Endothelial cell of umbilical vein (primary cell): ENCODE results near the gene MRPS6. TPM values are rescaled to one million over a fixed set of nuclear protein-coding genes. Genes with fewer than 3 reads are reported as not detected.

ENCODE experiments used
- BruUV-seq: library from RNA; stranded (reverse); fragments of 400-500 nt; replicated peaks from 2 replicates; lab custom pipeline; 2021; lab: Mats Ljungman, UMichigan
- CTCF ChIA-PET: fragments of 300-600, 350-600 bp; sonication (Branson Sonifier 250); formaldehyde crosslinking; loops from one replicate; lab custom pipeline; 2021; ENCODE audit warnings: antibody characterized with exemption, inconsistent platforms; lab: Charles Lee
- POLR2A ChIA-PET: fragments of 300-600, 350-600 bp; sonication (Branson Sonifier 250); formaldehyde crosslinking; loops from one replicate; lab custom pipeline; 2021; ENCODE audit warnings: antibody characterized with exemption, inconsistent platforms; lab: Charles Lee
- DNase-seq: peaks from one replicate; pipeline ENCODE4 v3.0.0-alpha.2; 2011; ENCODE audit warnings: low read depth, low spot score
- FAIRE-seq: peaks from 2 replicates; lab custom pipeline; 2011; peaks lifted over from hg19 to GRCh38; lab: Jason Lieb, UNC
- H2AFZ ChIP-seq: 2 replicates; pipeline ENCODE4 v1.6.0; 2012; ENCODE audit warnings: low read depth, low read length, control low read depth, inconsistent platforms
- H3K27ac ChIP-seq: 2 replicates; pipeline ENCODE4 v1.5.1; 2011; ENCODE audit warnings: low read depth, mild to moderate bottlenecking, control low read depth, low read length, moderate library complexity; ENCODE audit not compliant: insufficient read depth
- H3K27me3 ChIP-seq, 2 experiments: 2 replicates each; pipeline versions ENCODE4 v1.6.0 to v1.6.1; 2011; ENCODE audit warnings: low read length in 2 of 2, mixed read lengths in 1 of 2; ENCODE audit not compliant: control insufficient read depth in 2 of 2, insufficient read depth in 2 of 2
- H3K36me3 ChIP-seq, 2 experiments: 2 replicates in 1 of 2; 3 replicates in 1 of 2; pipeline ENCODE4 v1.5.1; 2011; ENCODE audit warnings: low read length in 2 of 2, mild to moderate bottlenecking in 1 of 2, moderate library complexity in 1 of 2; ENCODE audit not compliant: control insufficient read depth in 2 of 2, insufficient read depth in 2 of 2; ENCODE audit errors: extremely low read depth in 1 of 2
- H3K4me1 ChIP-seq: 3 replicates; pipeline ENCODE4 v1.5.1; 2011; ENCODE audit warnings: mild to moderate bottlenecking, low read length; ENCODE audit not compliant: control insufficient read depth, insufficient read depth; ENCODE audit errors: extremely low read depth
- H3K4me2 ChIP-seq: 2 replicates; pipeline ENCODE4 v1.6.1; 2011; ENCODE audit warnings: low read length, control low read depth, mixed read lengths; ENCODE audit not compliant: insufficient read depth
- H3K4me3 ChIP-seq, 3 experiments: fragments of 200-600 bp in 1 of 3; sonication (generic), shearing (Covaris generic) in 1 of 3; replicated peaks in 1 of 3; 2 replicates each; pipeline ENCODE4 v1.5.1; 2011 to 2016; ENCODE audit warnings: control low read depth in 3 of 3, low read length in 3 of 3, mild to moderate bottlenecking in 2 of 3, inconsistent platforms in 1 of 3, low read depth in 1 of 3, moderate library complexity in 1 of 3; ENCODE audit not compliant: insufficient read depth in 1 of 3
- H3K79me2 ChIP-seq: 2 replicates; pipeline ENCODE4 v1.6.0; 2012; ENCODE audit warnings: low read length, inconsistent platforms; ENCODE audit not compliant: control insufficient read depth, insufficient read depth
- H3K9ac ChIP-seq: replicated peaks from 2 replicates; pipeline ENCODE3; 2011; ENCODE audit warnings: low read length, control low read depth; ENCODE audit not compliant: insufficient read depth; ENCODE audit errors: extremely low read depth
- H3K9me1 ChIP-seq: replicated peaks from 3 replicates; pipeline ENCODE4 v1.6.0; 2011; ENCODE audit warnings: mild to moderate bottlenecking, low read length; ENCODE audit not compliant: control insufficient read depth, insufficient read depth; ENCODE audit errors: extremely low read depth
- H3K9me3 ChIP-seq: replicated peaks from 2 replicates; pipeline ENCODE4 v1.5.1; 2012; ENCODE audit warnings: low read length, inconsistent platforms; ENCODE audit not compliant: control insufficient read depth, insufficient read depth
- H4K20me1 ChIP-seq: replicated peaks from 2 replicates; pipeline ENCODE3; 2011; ENCODE audit warnings: mild to moderate bottlenecking, low read length; ENCODE audit not compliant: control insufficient read depth, insufficient read depth; ENCODE audit errors: extremely low read depth
- CTCF ChIP-seq, 2 donors: IDR thresholded peaks; 1 replicate in 1 of 2; 2 replicates in 1 of 2; pipeline ENCODE4 v1.5.1; 2011; ENCODE audit warnings: low read length in 2 of 2, mild to moderate bottlenecking in 2 of 2, moderate library complexity in 2 of 2, control low read depth in 1 of 2, inconsistent platforms in 1 of 2, low read depth in 1 of 2; ENCODE audit not compliant: insufficient read depth in 1 of 2; ENCODE audit errors: extremely low read depth in 1 of 2
- EZH2 ChIP-seq: IDR thresholded peaks from 2 replicates; pipeline ENCODE4 v1.6.1; 2012; ENCODE audit warnings: borderline replicate concordance, low read depth, mild to moderate bottlenecking, moderate library complexity, low read length, inconsistent platforms; ENCODE audit not compliant: severe bottlenecking
- FOS ChIP-seq: IDR thresholded peaks from 2 replicates; pipeline ENCODE4 v1.6.1; 2011; ENCODE audit warnings: mild to moderate bottlenecking, low read length, moderate library complexity, borderline replicate concordance; ENCODE audit not compliant: insufficient read depth
- GATA2 ChIP-seq: IDR thresholded peaks from 2 replicates; pipeline ENCODE4 v1.7.0; 2011; ENCODE audit warnings: low read depth, mild to moderate bottlenecking, moderate library complexity, mixed read lengths, low read length; ENCODE audit not compliant: insufficient read length, insufficient read depth
- JUN ChIP-seq: IDR thresholded peaks from 2 replicates; pipeline ENCODE4 v1.6.1; 2011; ENCODE audit warnings: borderline replicate concordance, low read depth; ENCODE audit not compliant: insufficient read length, insufficient read depth
- MYC ChIP-seq: IDR thresholded peaks from one replicate; pipeline ENCODE4 v1.6.1; 2011; ENCODE audit warnings: mild to moderate bottlenecking, low read depth, low read length
- POLR2A ChIP-seq: IDR thresholded peaks from 2 replicates; pipeline ENCODE4 v1.6.1; 2012; ENCODE audit warnings: low read depth, mild to moderate bottlenecking, control low read depth, low read length
- POLR2AphosphoS5 ChIP-seq: IDR thresholded peaks from 2 replicates; pipeline ENCODE4 v1.6.1; 2012; ENCODE audit warnings: low read depth, mild to moderate bottlenecking, control low read depth, low read length, moderate library complexity; ENCODE audit not compliant: insufficient read depth
- dilution Hi-C: fragments of 300-500 bp; cut with MboI; formaldehyde crosslinking; loops from one replicate; pipeline ENCODE4 v1.15.0; 2019; ENCODE audit warnings: low sequenced_read_pairs; ENCODE audit not compliant: extremely low pct_ligation_motif_present
- intact Hi-C: fragments of 100-400 bp; cut with micrococcal nuclease; formaldehyde crosslinking; loops from one replicate; pipeline ENCODE4 v1.10.0; 2022
- polyA plus RNA-seq, 4 experiments: library from polyadenylated mRNA; depleted of rRNA in 3 of 4; stranded (reverse) in 3 of 4; unstranded in 1 of 4; fragments of >200 nt; gene quantifications; 2 replicates each; pipeline versions ENCODE4 v1.2.1 to v1.2.3, GENCODE V29; 2011 to 2012; ENCODE audit warnings: missing spikeins in 1 of 4
- total RNA-seq: library from RNA; stranded (reverse); gene quantifications from 2 replicates; pipeline ENCODE4 v1.2.3, GENCODE V29; 2021
- TF ChIP-seq, protein P1 (sequence below): IDR thresholded peaks from 2 replicates; pipeline ENCODE4 v1.6.1; 2011; ENCODE audit not compliant: insufficient read depth, insufficient read length

The MRPS6 gene
- total and polyA plus RNA-seq, 2 donors (not counting 3 experiments of a cell fraction or from before 2014, with no cell fraction given), result 19.8 to 37.2 TPM

DNA sequence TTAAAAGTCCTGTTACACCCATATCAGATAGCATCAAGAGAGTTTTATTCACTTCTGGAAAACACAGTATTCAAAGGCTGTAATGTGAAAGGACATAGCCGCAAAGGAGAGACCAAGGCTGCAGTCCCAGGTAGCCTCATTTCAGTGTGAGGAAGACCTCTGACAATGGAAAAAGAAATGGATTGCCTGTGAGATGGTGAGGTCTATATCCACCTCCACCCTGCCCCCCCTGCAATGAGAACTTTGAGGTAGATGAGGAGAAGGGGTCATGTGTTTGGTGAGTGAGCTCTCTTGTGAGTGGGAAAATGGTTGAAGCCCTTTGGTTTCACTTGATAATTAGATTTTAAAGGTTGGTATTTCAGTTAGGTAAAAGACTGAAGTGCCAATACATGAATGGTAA lies 3.5 kb downstream of the MRPS6 start:
- Histone ChIP-seq H3K4me1 (peaks cover 10% of the 10 kb centered on the region), H3K27ac (no peak overlapping the region), H3K4me2 (no peak overlapping the region), H3K9me1 (no peaks in the 10 kb centered on the region), H3K9me3 (no peaks in the 10 kb centered on the region), H2AFZ (no peak overlapping the region), H3K27me3 (no peaks in the 10 kb centered on the region), H4K20me1 (no peaks in the 10 kb centered on the region), H3K9ac (no peak overlapping the region), H3K4me3 (no peak overlapping the region), H3K79me2 (peaks cover 16% of the 10 kb centered on the region), H3K36me3 (no peaks in the 10 kb centered on the region)
- FAIRE-seq (no peak), DNase-seq (no peak)
- dilution Hi-C loops, result no loop called here
- BruUV-seq, result no TSS peak
- intact Hi-C loops, result no loop called here
- POLR2A ChIA-PET, result no interaction called here
- CTCF ChIA-PET, result interaction anchor here (1.8 to 2.0 kb wide), 2 partner anchors 15 to 153 kb away, joined by 6 read pairs; no protein-coding TSS in a partner anchor
- TF ChIP-seq MYC, result no peak
- TF ChIP-seq FOS, result no peak
- no peak for TF ChIP-seq GATA2
- TF ChIP-seq EZH2, result no peak
- no peak for TF ChIP-seq POLR2A
- TF ChIP-seq JUN, result no peak
- TF ChIP-seq, protein P1, sequence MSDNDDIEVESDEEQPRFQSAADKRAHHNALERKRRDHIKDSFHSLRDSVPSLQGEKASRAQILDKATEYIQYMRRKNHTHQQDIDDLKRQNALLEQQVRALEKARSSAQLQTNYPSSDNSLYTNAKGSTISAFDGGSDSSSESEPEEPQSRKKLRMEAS, result no peak
- TF ChIP-seq POLR2AphosphoS5, result no peak
- TF ChIP-seq CTCF (IDR thresholded peaks at IDR 0.05; ENCODE audit: extremely low read depth in 1 of 2, insufficient read depth in 1 of 2, low read depth in 1 of 2, low read length in 2 of 2), result no peak
